GM21360 (cell line): Measurements from ENCODE around the gene RBM28.
A peak's percentile ranks its signal among the peaks of the same experiment; 100 is the strongest.

Source experiments
- ATAC-seq: cut with Tn5 transposase; IDR thresholded peaks from one replicate; pipeline ENCODE4 v1.9.1; 2021; ENCODE audit warnings: mild to moderate bottlenecking, moderate library complexity; ENCODE audit not compliant: unreplicated experiment

Gene RBM28

GRCh38 chr7:128343554-128344430 is at the start of gene RBM28:
RBM28 (minus strand) TSS chr7:128343908; CDS start chr7:128343793, 115 bp downstream.
- peak; percentile 94 for ATAC-seq

- ATAC-seq, result no peak
Observed at GRCh38 chr7:128392446-128393327, 49.0 kb upstream of the RBM28 start.

GRCh38 chr7:128391805-128392204 is 48.1 kb upstream of the RBM28 start:
- no peak for ATAC-seq

- ATAC-seq, result no peak
Observed at GRCh38 chr7:128390871-128391565, 47.3 kb upstream of the RBM28 start.

- ATAC-seq, result no peak
Observed at GRCh38 chr7:128389618-128390329, 46.1 kb upstream of the RBM28 start.

- ATAC-seq, result no peak
Observed at GRCh38 chr7:128389085-128389617, 45.4 kb upstream of the RBM28 start.

GRCh38 chr7:128388145-128388485 is 44.4 kb upstream of the RBM28 start:
- ATAC-seq, result no peak

- peak; percentile 69 for ATAC-seq
Observed at GRCh38 chr7:128387216-128388144, 43.8 kb upstream of the RBM28 start.

GRCh38 chr7:128385988-128386925 is 42.5 kb upstream of the RBM28 start:
- no peak for ATAC-seq

GRCh38 chr7:128384726-128385125 is 41.0 kb upstream of the RBM28 start:
- ATAC-seq, result no peak

GRCh38 chr7:128383776-128384175 is 40.1 kb upstream of the RBM28 start:
- ATAC-seq, result no peak

GRCh38 chr7:128381161-128381821 is 37.6 kb upstream of the RBM28 start:
- ATAC-seq, result no peak

GRCh38 chr7:128380483-128381106 is 36.9 kb upstream of the RBM28 start:
- no peak for ATAC-seq

- no peak for ATAC-seq
Observed at GRCh38 chr7:128379900-128380479, 36.3 kb upstream of the RBM28 start.

- no peak for ATAC-seq
Observed at GRCh38 chr7:128378637-128379036, 34.9 kb upstream of the RBM28 start.

GRCh38 chr7:128376077-128376476 is 32.4 kb upstream of the RBM28 start:
- ATAC-seq, result no peak

GRCh38 chr7:128374041-128374440 is 30.3 kb upstream of the RBM28 start:
- no peak for ATAC-seq
